Measurements from ENCODE around the gene MED20.

The MED20 gene

GRCh38 chr6:41920921-41921711 lies at the start of gene MED20, which contains the start of gene BYSL:
Gene MED20, minus strand, starts transcription at chr6:41921139. Its CDS starts 121 bp downstream, at chr6:41921018.
Gene BYSL, plus strand, starts transcription at chr6:41921499. Its CDS starts 64 bp downstream, at chr6:41921563.
- FAIRE-seq, result peak; percentile 20
- DNase-seq (ENCODE audit: insufficient read length, low spot score), result peak; percentile 84
- peak; percentile 37 for TF ChIP-seq POLR2A (IDR thresholded peaks at IDR 0.05; ENCODE audit: low read depth, low read length)

DNA sequence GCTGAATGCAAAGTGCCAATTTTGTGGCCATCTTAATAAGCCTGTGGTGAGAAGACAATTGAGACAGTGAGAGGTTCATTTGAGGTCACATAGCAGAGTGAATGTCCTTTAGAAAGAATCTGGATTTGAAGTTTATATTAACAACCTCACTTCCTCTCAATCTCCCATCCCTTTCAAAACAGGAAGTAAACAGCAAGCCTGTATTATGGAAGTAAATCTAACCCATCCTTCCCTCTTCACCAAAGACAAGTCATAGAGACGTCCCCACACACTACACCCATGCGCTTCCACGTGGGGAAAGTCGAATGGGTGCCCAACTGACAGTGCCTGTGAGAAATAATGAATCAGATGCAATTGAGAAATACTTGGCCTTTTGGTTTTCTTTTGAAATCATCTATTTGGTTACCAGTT lies 49.5 kb upstream of the MED20 start:
- no peak for TF ChIP-seq POLR2A (IDR thresholded peaks at IDR 0.05; ENCODE audit: low read depth, low read length)
- FAIRE-seq, result no peak
- DNase-seq (ENCODE audit: insufficient read length, low spot score), result no peak

DNA sequence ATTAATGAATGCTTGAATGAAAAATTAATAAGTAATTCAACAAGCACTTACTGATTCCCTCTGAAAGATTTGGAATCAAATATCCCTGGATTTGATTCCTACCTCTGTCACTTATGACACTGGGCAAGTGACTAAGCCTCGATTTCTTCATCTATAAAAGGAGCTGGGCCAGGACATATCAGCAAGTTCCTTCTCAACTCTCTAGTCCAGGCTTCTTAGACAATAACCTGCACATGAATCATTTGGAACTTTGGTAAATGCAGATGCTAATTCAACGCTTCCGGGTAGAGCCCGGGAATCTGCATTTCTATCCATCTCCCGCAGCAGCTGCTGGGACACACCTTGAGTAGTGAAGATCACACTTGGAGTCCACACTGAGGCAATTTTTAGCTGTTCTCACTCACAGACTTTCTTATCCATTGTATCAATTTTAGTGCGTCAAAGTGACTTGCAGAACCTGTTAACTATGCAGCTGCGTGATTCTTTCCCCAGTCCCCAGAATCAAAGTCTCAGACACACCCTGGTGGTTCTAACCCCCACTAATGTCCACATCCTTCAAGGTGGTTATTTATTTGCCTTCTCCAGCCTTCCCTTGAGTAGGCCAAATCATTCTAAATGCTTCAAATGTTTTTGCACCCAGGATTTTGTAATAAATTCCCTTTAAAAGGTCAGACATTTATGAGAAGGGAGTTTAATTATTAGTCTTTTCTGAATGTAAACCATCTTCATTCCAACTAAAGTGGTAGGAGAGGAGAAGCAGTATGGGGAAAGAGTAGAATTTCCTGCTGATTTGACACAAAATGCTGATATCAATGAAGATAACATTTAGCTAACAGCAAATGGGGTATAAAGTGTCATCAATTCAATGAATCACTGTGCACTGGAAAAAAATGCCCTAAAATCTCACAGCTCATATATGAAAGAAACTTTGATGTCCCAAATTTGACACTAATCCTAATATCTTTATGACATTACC lies 46.7 kb upstream of the MED20 start:
- no peak for DNase-seq (ENCODE audit: insufficient read length, low spot score)
- no peak for TF ChIP-seq POLR2A (IDR thresholded peaks at IDR 0.05; ENCODE audit: low read depth, low read length)
- no peak for FAIRE-seq

- DNase-seq (ENCODE audit: insufficient read length, low spot score), result peak; percentile 56
- FAIRE-seq, result peak; percentile 52
- no peak for TF ChIP-seq POLR2A (IDR thresholded peaks at IDR 0.05; ENCODE audit: low read depth, low read length)
Observed at GRCh38 chr6:41966961-41967311, 46.0 kb upstream of the MED20 start.

DNA sequence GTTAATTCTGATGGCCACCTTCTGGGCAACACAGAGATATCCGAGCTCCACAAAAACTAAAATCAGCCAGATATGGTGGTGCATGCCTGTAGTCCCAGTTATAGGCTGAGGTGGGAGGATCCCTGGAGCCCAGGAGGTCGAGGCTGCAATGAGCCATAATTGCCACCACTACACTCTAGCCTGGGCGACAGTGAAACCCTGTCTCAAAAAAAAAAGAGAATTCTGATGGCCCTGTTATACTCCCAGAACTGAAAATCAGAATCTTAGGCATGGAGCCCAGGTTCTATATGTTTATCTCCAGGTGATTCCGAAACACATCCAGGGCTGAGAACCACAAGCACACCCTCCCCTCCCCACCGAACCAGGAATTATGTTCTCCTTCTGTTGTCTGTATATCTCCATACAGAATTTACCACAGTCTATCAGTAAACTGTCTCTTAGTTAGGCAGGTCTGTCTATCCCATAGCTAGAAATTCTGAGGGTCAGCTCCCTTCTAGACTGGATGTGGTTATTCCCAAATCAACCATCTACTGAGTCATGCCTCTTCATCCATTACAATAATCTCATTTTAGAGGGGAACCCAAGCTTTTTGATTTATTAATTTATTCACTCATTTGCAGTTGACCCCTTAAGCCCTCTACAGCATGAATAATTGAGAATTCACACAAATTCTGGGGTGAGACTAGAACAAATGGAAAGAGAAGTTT lies 45.4 kb upstream of the MED20 start:
- FAIRE-seq (no peak), DNase-seq (ENCODE audit: insufficient read length, low spot score) (no peak)
- TF ChIP-seq POLR2A (IDR thresholded peaks at IDR 0.05; ENCODE audit: low read depth, low read length), result no peak

GRCh38 chr6:41965429-41966213 lies 44.7 kb upstream of the MED20 start:
- TF ChIP-seq POLR2A (IDR thresholded peaks at IDR 0.05; ENCODE audit: low read depth, low read length), result no peak
- DNase-seq (ENCODE audit: insufficient read length, low spot score), result no peak
- no peak for FAIRE-seq

DNA sequence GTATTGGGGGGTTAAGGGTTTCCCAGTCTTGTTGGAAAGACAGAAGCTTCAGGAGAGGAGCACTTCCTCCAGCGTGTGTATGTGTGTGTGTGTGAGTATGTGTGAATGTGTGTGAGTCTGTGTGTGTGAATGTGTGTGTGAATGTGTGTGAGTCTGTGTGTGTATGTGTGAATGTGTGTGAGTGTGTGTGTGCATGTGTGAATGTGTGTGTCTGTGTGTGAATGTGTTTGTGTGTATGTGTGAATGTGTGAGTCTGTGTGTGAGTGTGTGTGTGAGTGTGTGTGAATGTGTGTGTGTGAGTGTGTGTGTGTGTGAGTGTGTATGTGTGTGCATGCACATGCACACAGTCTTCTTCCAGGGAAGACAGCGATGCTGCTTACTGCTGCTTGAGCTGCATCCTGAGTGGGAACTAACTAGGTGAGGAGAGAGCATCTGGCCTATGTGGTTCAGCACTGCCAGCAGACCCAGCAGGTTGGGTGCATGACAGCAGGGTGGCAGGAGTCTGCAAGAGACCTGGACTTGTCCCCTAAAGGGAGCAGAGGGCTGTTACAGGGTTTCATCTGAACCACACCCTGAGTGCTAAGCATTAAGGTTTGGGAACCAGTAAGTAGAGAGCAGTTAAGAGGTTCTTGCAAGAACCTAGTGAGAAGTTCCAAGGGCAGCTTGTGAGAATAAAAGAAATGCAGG lies 43.4 kb upstream of the MED20 start:
- FAIRE-seq, result no peak
- no peak for DNase-seq (ENCODE audit: insufficient read length, low spot score)
- no peak for TF ChIP-seq POLR2A (IDR thresholded peaks at IDR 0.05; ENCODE audit: low read depth, low read length)

GRCh38 chr6:41963371-41963770 lies 42.4 kb upstream of the MED20 start:
- no peak for TF ChIP-seq POLR2A (IDR thresholded peaks at IDR 0.05; ENCODE audit: low read depth, low read length)
- DNase-seq (ENCODE audit: insufficient read length, low spot score) (no peak), FAIRE-seq (no peak)

- DNase-seq (ENCODE audit: insufficient read length, low spot score) (no peak), FAIRE-seq (no peak)
- TF ChIP-seq POLR2A (IDR thresholded peaks at IDR 0.05; ENCODE audit: low read depth, low read length), result no peak
Observed at GRCh38 chr6:41960028-41960427, 39.1 kb upstream of the MED20 start.

DNA sequence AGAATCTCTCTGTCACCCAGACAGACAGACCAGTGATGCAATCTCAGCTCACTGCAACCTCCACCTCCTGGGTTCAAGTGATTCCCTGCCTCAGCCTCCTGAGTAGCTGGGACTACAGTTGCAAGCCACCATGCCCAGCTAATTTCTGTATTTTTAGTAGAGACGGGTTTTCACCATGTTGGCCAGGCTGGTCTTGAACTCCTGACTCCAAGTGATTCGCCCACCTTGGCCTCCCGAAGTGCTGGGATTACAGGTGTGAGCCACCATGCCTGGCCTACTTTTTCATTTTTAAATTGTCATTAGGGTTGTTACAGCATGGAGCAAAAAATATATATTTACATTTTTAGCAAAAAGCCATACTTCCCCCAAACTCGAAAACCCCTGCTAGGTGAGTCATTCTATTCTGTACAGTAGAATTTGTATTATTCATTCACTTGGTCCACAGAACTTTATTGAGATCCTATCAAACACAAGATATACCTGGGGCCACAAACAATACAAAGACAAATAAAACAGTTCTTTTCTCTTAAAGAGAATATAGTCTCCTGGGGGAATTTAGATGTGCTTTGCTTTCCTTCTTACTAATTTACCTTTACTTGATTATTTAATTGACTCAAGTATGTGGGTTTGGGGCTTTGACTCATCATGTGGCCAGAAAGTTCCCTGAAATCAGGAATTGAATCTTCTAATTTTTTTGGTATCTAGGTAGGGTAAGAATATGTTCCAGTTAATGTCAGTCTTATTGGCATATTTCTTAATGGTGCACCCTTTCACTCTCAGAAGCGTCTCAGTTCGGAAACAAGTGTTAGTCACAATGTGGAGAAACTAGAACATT lies 37.3 kb upstream of the MED20 start:
- DNase-seq (ENCODE audit: insufficient read length, low spot score) (no peak), FAIRE-seq (no peak)
- no peak for TF ChIP-seq POLR2A (IDR thresholded peaks at IDR 0.05; ENCODE audit: low read depth, low read length)

DNA sequence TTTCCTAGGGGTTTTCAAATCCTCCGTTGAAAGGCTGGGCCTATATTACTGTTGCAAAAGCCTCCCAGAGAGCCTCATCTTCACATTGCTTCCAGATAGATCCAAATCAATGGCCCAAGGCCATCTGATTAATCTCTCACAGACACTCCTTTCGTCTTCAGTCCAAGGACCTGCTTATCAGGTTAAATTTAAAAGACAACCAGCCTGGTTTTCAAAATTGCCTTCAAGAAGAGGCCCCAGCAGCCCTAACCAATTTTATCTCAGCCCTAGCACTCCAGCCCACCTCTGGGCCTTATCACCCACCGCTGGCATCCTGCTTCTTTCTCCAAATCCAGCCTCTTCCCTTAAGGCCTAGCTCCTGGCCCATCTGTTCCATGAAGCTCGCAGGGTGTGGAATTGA lies 36.2 kb upstream of the MED20 start:
- FAIRE-seq (no peak), DNase-seq (ENCODE audit: insufficient read length, low spot score) (no peak)
- TF ChIP-seq POLR2A (IDR thresholded peaks at IDR 0.05; ENCODE audit: low read depth, low read length), result no peak

DNA sequence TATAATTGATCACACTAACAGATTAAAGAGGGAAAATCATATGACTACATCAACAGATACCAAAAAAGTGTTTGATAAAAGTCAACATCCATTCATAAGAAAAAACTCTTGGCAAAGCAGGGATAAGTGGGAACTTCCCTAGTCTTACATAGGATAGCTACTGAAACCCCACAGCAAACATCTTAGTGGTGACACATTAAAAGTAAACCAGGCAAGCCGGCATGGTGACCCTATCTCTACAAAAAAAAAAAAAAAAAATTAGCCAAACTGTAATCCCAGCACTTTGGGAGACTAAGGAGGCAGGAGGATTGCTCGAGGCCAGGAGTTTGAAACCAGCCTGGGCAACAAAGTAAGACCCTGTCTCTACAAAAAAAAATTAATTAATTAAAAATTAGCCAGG lies 34.5 kb upstream of the MED20 start:
- no peak for FAIRE-seq

More for the DNA sequence above, 34.5 kb upstream of the MED20 start:
- TF ChIP-seq POLR2A (IDR thresholded peaks at IDR 0.05; ENCODE audit: low read depth, low read length), result no peak
- DNase-seq (ENCODE audit: insufficient read length, low spot score), result no peak
